ENCODE measurements around the gene PACSIN3.

GRCh38 chr11:47171061-47171838, 15.0 kb downstream of the PACSIN3 start:
- TF ChIP-seq CTCF (IDR thresholded peaks at IDR 0.05; ENCODE audit: low read length) (no peak), EZH2 (IDR thresholded peaks at IDR 0.05; ENCODE audit: borderline replicate concordance, low read length) (no peak)

Data from OCI-LY1 (cell line).